OCI-LY7 (cell line): ENCODE measurements around the gene TCF12.

Experiments used
- EZH2phosphoT487 ChIP-seq: fragments of 200-600 bp; sonication (generic); IDR thresholded peaks from 2 replicates; pipeline ENCODE4 v1.6.1; 2018; ENCODE audit warnings: low read depth, borderline replicate concordance, mild to moderate bottlenecking, mixed run types, antibody characterized with exemption, low read length, moderate library complexity, mixed read lengths
- TF ChIP-seq, protein P1 (sequence below): fragments of 200-600 bp; sonication (generic); conservative IDR thresholded peaks from 2 replicates; pipeline ENCODE4 v1.5.1; 2014; ENCODE audit warnings: mild to moderate bottlenecking, antibody characterized with exemption, low read length, moderate library complexity, mixed read lengths

DNA sequence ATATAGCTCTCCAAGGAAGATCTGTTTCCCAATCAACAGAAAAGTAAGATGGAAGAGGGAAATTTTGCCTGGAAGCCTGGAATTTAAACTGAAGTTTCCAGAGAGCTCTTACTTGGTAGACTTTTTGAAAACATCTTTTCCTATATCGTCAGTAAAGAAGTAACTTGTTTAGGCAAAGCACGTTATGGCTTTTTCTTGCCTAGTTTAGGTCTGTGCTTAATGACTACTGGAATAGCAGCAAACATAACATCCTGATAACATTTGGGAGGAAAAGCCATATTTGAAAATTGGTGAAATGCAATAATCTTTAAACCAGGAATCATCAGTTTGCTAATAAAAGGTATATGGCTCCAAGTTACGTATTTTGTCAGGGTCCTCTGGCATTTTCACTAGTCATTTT, 297.4 kb downstream of the TCF12 start:
- TF ChIP-seq, protein P1, sequence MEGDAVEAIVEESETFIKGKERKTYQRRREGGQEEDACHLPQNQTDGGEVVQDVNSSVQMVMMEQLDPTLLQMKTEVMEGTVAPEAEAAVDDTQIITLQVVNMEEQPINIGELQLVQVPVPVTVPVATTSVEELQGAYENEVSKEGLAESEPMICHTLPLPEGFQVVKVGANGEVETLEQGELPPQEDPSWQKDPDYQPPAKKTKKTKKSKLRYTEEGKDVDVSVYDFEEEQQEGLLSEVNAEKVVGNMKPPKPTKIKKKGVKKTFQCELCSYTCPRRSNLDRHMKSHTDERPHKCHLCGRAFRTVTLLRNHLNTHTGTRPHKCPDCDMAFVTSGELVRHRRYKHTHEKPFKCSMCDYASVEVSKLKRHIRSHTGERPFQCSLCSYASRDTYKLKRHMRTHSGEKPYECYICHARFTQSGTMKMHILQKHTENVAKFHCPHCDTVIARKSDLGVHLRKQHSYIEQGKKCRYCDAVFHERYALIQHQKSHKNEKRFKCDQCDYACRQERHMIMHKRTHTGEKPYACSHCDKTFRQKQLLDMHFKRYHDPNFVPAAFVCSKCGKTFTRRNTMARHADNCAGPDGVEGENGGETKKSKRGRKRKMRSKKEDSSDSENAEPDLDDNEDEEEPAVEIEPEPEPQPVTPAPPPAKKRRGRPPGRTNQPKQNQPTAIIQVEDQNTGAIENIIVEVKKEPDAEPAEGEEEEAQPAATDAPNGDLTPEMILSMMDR = no peak
- TF ChIP-seq EZH2phosphoT487 = no peak
